Loucy (cell line): ENCODE results near the gene SHBG.

Experiments
- CTCF ChIP-seq: fragments of 200-600 bp; sonication (generic); conservative IDR thresholded peaks from 2 replicates; pipeline ENCODE4 v1.5.1; 2014; ENCODE audit warnings: mild to moderate bottlenecking, antibody characterized with exemption, low read length
- EZH2phosphoT487 ChIP-seq: fragments of 200-600 bp; IDR thresholded peaks from 2 replicates; pipeline ENCODE4 v1.6.1; 2018; ENCODE audit warnings: antibody characterized with exemption, mild to moderate bottlenecking, moderate library complexity, borderline replicate concordance

- no peak for TF ChIP-seq CTCF
- no peak for TF ChIP-seq EZH2phosphoT487
These were observed 46.6 kb downstream of the SHBG start for GRCh38 chr17:7676533-7676932.
